Sigmoid colon (tissue), 7 donors: ENCODE measurements around the gene RFFL. TPM values are rescaled to one million over a fixed set of nuclear protein-coding genes. Genes with fewer than 3 reads are reported as not detected.

ENCODE experiments used
- DNase-seq: peaks from one replicate; pipeline ENCODE4 v3.0.0-alpha.2; 2019
- H3K27ac ChIP-seq, 4 donors: fragments of 200-600 bp; sonication (generic); one replicate each; pipeline ENCODE4 v1.5.1; 2016 to 2019; ENCODE audit warnings: mild to moderate bottlenecking in 1 of 4
- H3K27me3 ChIP-seq, 3 donors: fragments of 200-600 bp; sonication (generic); one replicate each; pipeline ENCODE4 v1.5.1; 2019; ENCODE audit warnings: mild to moderate bottlenecking in 1 of 3
- H3K36me3 ChIP-seq, 4 donors: fragments of 200-600 bp; sonication (generic); one replicate each; pipeline ENCODE4 v1.5.1; 2016 to 2019
- H3K4me1 ChIP-seq, 4 donors: fragments of 200-600 bp; sonication (generic); one replicate each; pipeline ENCODE4 v1.5.1; 2017 to 2019
- H3K4me3 ChIP-seq, 4 donors: fragments of 200-600 bp; sonication (generic); one replicate each; pipeline ENCODE4 v1.5.1; 2017 to 2019; ENCODE audit warnings: mild to moderate bottlenecking in 2 of 4, moderate library complexity in 1 of 4
- H3K9me3 ChIP-seq, 4 donors: fragments of 200-600 bp in 3 of 4; sonication (generic) in 3 of 4; one replicate each; pipeline versions ENCODE4 v1.5.1 to v1.6.1; 2013 to 2019
- EP300 ChIP-seq, 4 donors: sonication (generic); formaldehyde crosslinking; IDR thresholded peaks; one replicate each; pipeline ENCODE4 v1.6.1; 2017; ENCODE audit warnings: antibody characterized with exemption in 4 of 4
- POLR2A ChIP-seq, 2 donors: fragments of 450-650 bp; IDR thresholded peaks; one replicate each; pipeline ENCODE4 v1.6.1; 2016; ENCODE audit warnings: antibody characterized with exemption in 2 of 2, mild to moderate bottlenecking in 2 of 2, moderate library complexity in 2 of 2
- POLR2AphosphoS5 ChIP-seq, 4 donors: sonication (generic); formaldehyde crosslinking; IDR thresholded peaks; one replicate each; pipeline ENCODE4 v1.6.1; 2017; ENCODE audit warnings: antibody characterized with exemption in 4 of 4
- WGBS, 2 donors: extraction: QIAGEN DNeasy Blood & Tissue Kit; methylation state at CpG; one replicate each; pipeline ENCODE4 v1.1.7; 2013; 5-methylcytosine and 5-hydroxymethylcytosine counted together
- intact Hi-C: fragments of 100-400 bp; cut with DNase I; formaldehyde crosslinking; loops from one replicate; pipeline ENCODE4 v1.15.1; 2023
- polyA plus RNA-seq, 3 donors: library from polyadenylated mRNA; stranded (reverse); fragments of 200-250 nt; gene quantifications; one replicate each; pipeline ENCODE4 v1.2.3, GENCODE V29; 2013
- total RNA-seq, 4 donors: library from RNA; depleted of rRNA; stranded (reverse); fragments of >200 nt; gene quantifications; one replicate each; pipeline ENCODE4 v1.1.0, GENCODE V29; 2016
- TF ChIP-seq, protein P1 (sequence below), 4 experiments: fragments of 450-650 bp in 3 of 4; fragments of 200-600 bp in 1 of 4; IDR thresholded peaks; one replicate each; pipeline ENCODE4 v1.5.1; 2016 to 2019; ENCODE audit warnings: antibody characterized with exemption in 4 of 4, mild to moderate bottlenecking in 3 of 4, moderate library complexity in 2 of 4
- donor health status: healthy with polysubstance abuse.
- donor health status: Bipolar disorder and iron deficiency.
- donor health status: healthy.

The RFFL gene
- total and polyA plus RNA-seq, 7 donors: 15.0 to 29.4 (median 22.9) TPM

- Histone ChIP-seq H3K27ac (peak overlapping the region in 3 of 4 donors; percentile 94 to 98 (median 98)), H3K4me3 (no peak overlapping the region), H3K4me1 (peaks cover 0 to 36% (median 28%) of the 10 kb centered on the region in 4 donors), H3K36me3 (peaks cover 0 to 9% (median 0%) of the 10 kb centered on the region in 4 donors), H3K27me3 (no peaks in the 10 kb centered on the region), H3K9me3 (no peaks in the 10 kb centered on the region)
- 91 to 95% methylated on average over 7 of the region's 7 CpGs for WGBS, 2 donors
- intact Hi-C loops: no loop called here
- TF ChIP-seq, protein P1, sequence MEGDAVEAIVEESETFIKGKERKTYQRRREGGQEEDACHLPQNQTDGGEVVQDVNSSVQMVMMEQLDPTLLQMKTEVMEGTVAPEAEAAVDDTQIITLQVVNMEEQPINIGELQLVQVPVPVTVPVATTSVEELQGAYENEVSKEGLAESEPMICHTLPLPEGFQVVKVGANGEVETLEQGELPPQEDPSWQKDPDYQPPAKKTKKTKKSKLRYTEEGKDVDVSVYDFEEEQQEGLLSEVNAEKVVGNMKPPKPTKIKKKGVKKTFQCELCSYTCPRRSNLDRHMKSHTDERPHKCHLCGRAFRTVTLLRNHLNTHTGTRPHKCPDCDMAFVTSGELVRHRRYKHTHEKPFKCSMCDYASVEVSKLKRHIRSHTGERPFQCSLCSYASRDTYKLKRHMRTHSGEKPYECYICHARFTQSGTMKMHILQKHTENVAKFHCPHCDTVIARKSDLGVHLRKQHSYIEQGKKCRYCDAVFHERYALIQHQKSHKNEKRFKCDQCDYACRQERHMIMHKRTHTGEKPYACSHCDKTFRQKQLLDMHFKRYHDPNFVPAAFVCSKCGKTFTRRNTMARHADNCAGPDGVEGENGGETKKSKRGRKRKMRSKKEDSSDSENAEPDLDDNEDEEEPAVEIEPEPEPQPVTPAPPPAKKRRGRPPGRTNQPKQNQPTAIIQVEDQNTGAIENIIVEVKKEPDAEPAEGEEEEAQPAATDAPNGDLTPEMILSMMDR (IDR thresholded peaks at IDR 0.05): no peak
- TF ChIP-seq POLR2A (IDR thresholded peaks at IDR 0.05): no peak
- DNase-seq: no peak
These were observed 84.4 kb downstream of the RFFL start for GRCh38 chr17:34979153-34979552.

DNA sequence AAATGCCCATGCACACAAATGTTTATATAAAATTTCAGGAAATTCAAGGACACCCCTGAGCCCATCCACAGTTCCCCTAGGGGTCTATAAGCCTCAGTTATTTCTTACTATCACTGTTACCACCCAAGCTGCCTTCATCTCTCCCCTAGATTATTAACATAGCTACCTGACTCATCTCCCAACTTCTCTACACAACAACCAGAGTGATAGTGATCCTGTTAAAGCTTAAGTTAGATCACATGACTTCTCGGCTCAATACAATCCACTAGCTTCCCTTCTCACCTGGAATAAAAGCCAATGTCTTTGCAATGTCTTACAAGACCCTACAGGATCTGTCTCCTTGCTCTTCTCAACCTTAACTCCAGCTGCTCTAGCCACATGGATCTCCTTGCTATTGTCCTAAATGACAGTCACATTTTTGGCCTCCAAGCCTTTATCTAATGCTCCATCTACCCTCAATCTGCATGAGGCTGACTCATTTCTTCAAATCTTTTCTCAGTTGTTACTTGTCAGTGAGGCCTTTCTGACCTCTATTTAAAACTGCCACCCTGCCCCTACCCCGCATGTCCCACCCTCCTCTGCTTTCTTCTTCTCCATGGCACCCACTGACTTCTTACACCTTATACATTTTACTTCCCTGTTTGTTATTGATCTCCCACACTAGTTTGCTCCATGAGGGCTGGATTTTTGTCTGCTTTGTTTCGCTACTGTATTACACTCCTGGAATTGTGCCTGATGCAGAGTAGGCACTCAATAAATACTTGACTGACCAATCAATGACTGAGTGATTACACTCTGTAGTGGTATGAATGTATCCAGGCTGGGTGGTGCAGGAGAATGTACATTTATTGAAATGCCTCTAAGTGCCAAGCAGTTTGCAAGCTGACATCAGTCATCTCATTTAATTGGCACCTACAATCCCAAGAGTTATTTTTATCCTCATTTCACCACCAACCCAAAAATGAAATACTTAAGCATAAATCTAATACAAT is 88.4 kb downstream of the RFFL start:
- intact Hi-C loops: no loop called here
- Histone ChIP-seq H3K4me3 (no peak overlapping the region), H3K27ac (no peak overlapping the region), H3K36me3 (no peaks in the 10 kb centered on the region), H3K4me1 (peaks cover 0 to 9% (median 7%) of the 10 kb centered on the region in 4 donors), H3K9me3 (no peaks in the 10 kb centered on the region), H3K27me3 (no peaks in the 10 kb centered on the region)
- WGBS, 2 donors: 85 to 92% methylated on average over 3 of the region's 3 CpGs
- no peak for DNase-seq
- no peak for TF ChIP-seq POLR2AphosphoS5 (IDR thresholded peaks at IDR 0.05)
- TF ChIP-seq, protein P1 (IDR thresholded peaks at IDR 0.05): no peak
- TF ChIP-seq POLR2A (IDR thresholded peaks at IDR 0.05): no peak
- TF ChIP-seq EP300 (IDR thresholded peaks at IDR 0.05): no peak

DNA sequence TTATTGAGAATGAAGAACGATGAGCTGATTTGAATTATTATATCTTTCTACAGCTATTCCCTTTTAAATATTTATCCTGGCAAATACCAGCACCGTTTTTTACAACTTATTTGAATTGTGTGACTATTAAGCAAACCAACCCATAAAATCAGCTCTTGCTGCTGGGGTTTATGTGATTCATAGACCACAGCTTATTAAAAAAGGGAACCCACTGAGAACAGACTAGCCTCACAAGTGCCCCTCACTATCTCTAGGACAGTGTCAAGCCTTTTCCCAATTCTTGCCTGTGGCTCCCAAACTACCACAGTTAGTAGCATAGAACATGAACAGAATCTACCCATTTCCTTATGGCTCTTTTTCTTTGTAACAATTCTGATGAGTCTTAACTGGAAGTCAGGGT is 89.3 kb downstream of the RFFL start:
- WGBS, 2 donors: 20 to 37% methylated on average over 2 of the region's 2 CpGs
- H3K36me3 ChIP-seq: no peaks in the 10 kb centered on the region
- H3K9me3 ChIP-seq: no peaks in the 10 kb centered on the region
- intact Hi-C loops: no loop called here
- no peak overlapping the region for H3K27ac ChIP-seq
- no peak for DNase-seq
- H3K4me3 ChIP-seq: no peak overlapping the region
- TF ChIP-seq, protein P1 (IDR thresholded peaks at IDR 0.05): no peak
- no peak for TF ChIP-seq POLR2AphosphoS5 (IDR thresholded peaks at IDR 0.05)
- TF ChIP-seq POLR2A (IDR thresholded peaks at IDR 0.05): no peak
- TF ChIP-seq EP300 (IDR thresholded peaks at IDR 0.05): no peak
- H3K27me3 ChIP-seq: no peaks in the 10 kb centered on the region
- H3K4me1 ChIP-seq: peaks cover 0 to under 1% (median 0%) of the 10 kb centered on the region in 4 donors

DNA sequence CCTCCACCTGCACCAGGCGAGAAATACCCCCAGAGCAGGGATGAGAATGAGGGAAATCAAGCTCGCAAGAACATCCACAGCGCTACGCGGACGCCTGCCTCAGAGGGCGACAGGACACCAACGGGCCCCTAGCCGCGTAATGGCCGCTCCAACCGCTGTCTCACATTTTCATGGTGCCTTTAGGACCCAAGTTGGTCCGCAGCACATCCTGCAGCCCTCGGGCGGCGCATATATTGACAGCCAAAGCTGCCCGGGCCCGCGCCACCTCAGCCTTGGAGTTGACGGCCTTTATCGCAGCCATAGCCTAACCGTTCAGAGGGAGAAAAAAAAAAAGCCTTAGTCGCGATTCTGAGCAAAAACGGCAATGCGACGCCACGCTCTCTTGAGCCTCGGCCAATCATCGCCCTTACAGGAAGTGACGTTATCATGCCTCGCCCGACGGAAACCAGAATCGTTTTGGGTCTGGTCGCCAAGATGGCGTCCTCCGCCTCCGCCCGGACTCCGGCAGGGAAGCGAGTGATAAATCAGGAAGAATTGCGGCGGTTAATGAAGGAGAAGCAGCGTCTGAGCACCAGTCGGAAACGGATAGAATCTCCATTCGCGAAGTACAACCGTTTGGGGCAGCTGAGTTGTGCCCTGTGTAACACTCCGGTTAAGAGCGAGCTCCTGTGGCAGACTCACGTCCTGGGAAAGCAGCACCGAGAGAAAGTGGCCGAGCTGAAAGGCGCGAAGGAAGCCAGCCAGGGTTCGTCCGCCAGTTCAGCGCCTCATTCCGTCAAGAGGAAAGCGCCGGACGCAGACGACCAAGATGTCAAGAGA is 102.2 kb downstream of the RFFL start, which contains the start of the genes CCT6B and ZNF830:
Gene CCT6B (minus strand): TSS at position 368 of the 819 bp plus-strand sequence. CDS start 67 bp downstream, at position 301.
Gene ZNF830 (plus strand): TSS at position 448 of the 819 bp plus-strand sequence. CDS start 27 bp downstream, at position 475.
- Histone ChIP-seq H3K4me3 (peak within 1 kb of the TSS; percentile 87 to 91 (median 88)), H3K4me1 (peaks cover 0 to 27% (median 20%) of the 10 kb centered on the region in 4 donors), H3K27ac (peak within 1 kb of the TSS; percentile 93 to 96 (median 94)), H3K9me3 (no peaks in the 10 kb centered on the region), H3K36me3 (peaks cover 0 to 32% (median 9%) of the 10 kb centered on the region in 4 donors), H3K27me3 (no peaks in the 10 kb centered on the region)
- TF ChIP-seq, protein P1 (IDR thresholded peaks at IDR 0.05): no peak
- peak; percentile 53 to 62 for TF ChIP-seq POLR2A (IDR thresholded peaks at IDR 0.05)
- TF ChIP-seq POLR2AphosphoS5 (IDR thresholded peaks at IDR 0.05): peak; percentile 92 to 96 (median 95)
- WGBS, 2 donors: 0 to 1% methylated on average over 65 of the region's 65 CpGs
- intact Hi-C loops: loop anchor here (1.0 kb wide), 2 partner anchors 19 to 128 kb away; partner anchors contain the start of gene LIG3
- peak; percentile 97 for DNase-seq
